Neural cell (in vitro differentiated cells): Measurements from ENCODE around the gene KCNIP4. TPM values are rescaled to one million over a fixed set of nuclear protein-coding genes. Genes with fewer than 3 reads are reported as not detected.

ENCODE experiments used
- H2AFZ ChIP-seq: fragments of 200-600, 300-800 bp; sonication (generic), shearing (Covaris generic); 2 replicates; pipeline ENCODE4 v1.6.0; 2014; ENCODE audit warnings: low read depth, mild to moderate bottlenecking, antibody characterized with exemption, low read length, moderate library complexity
- H3F3A ChIP-seq: fragments of 200-600 bp; shearing (Covaris generic); 2 replicates; pipeline ENCODE4 v1.6.1; 2016; ENCODE audit warnings: mild to moderate bottlenecking, moderate library complexity, mixed read lengths, antibody characterized with exemption, low read length; ENCODE audit not compliant: insufficient read depth, poor library complexity, severe bottlenecking
- H3K27ac ChIP-seq: fragments of 200-600, 300-800 bp; sonication (generic), shearing (Covaris generic); 2 replicates; pipeline ENCODE4 v1.5.1; 2014; ENCODE audit warnings: mild to moderate bottlenecking, low read length, moderate library complexity
- H3K27me3 ChIP-seq: fragments of 300-800, 200-600 bp; sonication (generic), shearing (Covaris generic); 2 replicates; pipeline ENCODE4 v1.6.0; 2014; ENCODE audit warnings: mild to moderate bottlenecking, low read depth, low read length, moderate library complexity; ENCODE audit not compliant: insufficient read depth
- H3K36me3 ChIP-seq: fragments of 300-800, 200-600 bp; sonication (generic), shearing (Covaris generic); 2 replicates; pipeline ENCODE4 v1.5.1; 2014; ENCODE audit warnings: mild to moderate bottlenecking, antibody characterized with exemption, low read length, moderate library complexity; ENCODE audit not compliant: insufficient read depth
- H3K4me2 ChIP-seq: fragments of 300-800, 200-600 bp; sonication (generic), shearing (Covaris generic); 2 replicates; pipeline ENCODE4 v1.6.0; 2014; ENCODE audit warnings: mild to moderate bottlenecking, low read length
- H3K4me3 ChIP-seq: fragments of 300-800, 200-600 bp; sonication (generic), shearing (Covaris generic); 2 replicates; pipeline ENCODE4 v1.5.1; 2014; ENCODE audit warnings: mild to moderate bottlenecking, low read length, moderate library complexity
- H3K79me2 ChIP-seq: fragments of 200-600 bp; shearing (Covaris generic); replicated peaks from 2 replicates; pipeline ENCODE4 v1.6.0; 2014; ENCODE audit warnings: mild to moderate bottlenecking, low read length, moderate library complexity; ENCODE audit not compliant: insufficient read depth
- H3K9ac ChIP-seq: fragments of 300-800, 200-600 bp; sonication (generic), shearing (Covaris generic); 2 replicates; pipeline ENCODE4 v1.6.1; 2016; ENCODE audit warnings: mild to moderate bottlenecking, low read length, mixed read lengths
- H3K9me2 ChIP-seq: fragments of 200-600 bp; shearing (Covaris generic); 2 replicates; pipeline ENCODE4 v1.6.1; 2016; ENCODE audit warnings: mild to moderate bottlenecking, low read length, mixed read lengths; ENCODE audit not compliant: insufficient read depth
- H3K9me3 ChIP-seq: fragments of 200-600, 300-800 bp; sonication (generic), shearing (Covaris generic); 2 replicates; pipeline ENCODE4 v1.6.1; 2016; ENCODE audit warnings: mild to moderate bottlenecking, mixed run types, low read length, moderate library complexity, mixed read lengths
- H4K20me1 ChIP-seq: fragments of 200-600 bp; shearing (Covaris generic); 2 replicates; pipeline ENCODE4 v1.6.1; 2016; ENCODE audit warnings: mild to moderate bottlenecking, mixed run types; ENCODE audit not compliant: insufficient read depth
- CTCF ChIP-seq: fragments of 450-650 bp; IDR thresholded peaks from 2 replicates; pipeline ENCODE4 v1.5.1; 2014; ENCODE audit warnings: antibody characterized with exemption, mild to moderate bottlenecking, moderate library complexity; ENCODE audit not compliant: poor library complexity, severe bottlenecking
- EP300 ChIP-seq: fragments of 450-650 bp; conservative IDR thresholded peaks from 2 replicates; pipeline ENCODE4 v1.6.1; 2014; ENCODE audit warnings: antibody characterized with exemption, mild to moderate bottlenecking, moderate library complexity; ENCODE audit not compliant: poor library complexity, severe bottlenecking
- EZH2 ChIP-seq: fragments of 200-600, 300-800 bp; shearing (Covaris generic), sonication (generic); IDR thresholded peaks from 2 replicates; pipeline ENCODE4 v1.6.1; 2014; ENCODE audit warnings: antibody characterized with exemption, low read length, borderline replicate concordance, mild to moderate bottlenecking; ENCODE audit not compliant: insufficient read depth, poor library complexity, severe bottlenecking
- MXI1 ChIP-seq: fragments of 450-650 bp; conservative IDR thresholded peaks from 2 replicates; pipeline ENCODE4 v1.6.1; 2014; ENCODE audit warnings: antibody characterized with exemption, mild to moderate bottlenecking; ENCODE audit not compliant: poor library complexity, severe bottlenecking
- POLR2AphosphoS5 ChIP-seq: IDR thresholded peaks from 2 replicates; pipeline ENCODE4 v1.6.1; 2012
- RAD21 ChIP-seq: fragments of 450-650 bp; conservative IDR thresholded peaks from 2 replicates; pipeline ENCODE4 v1.6.1; 2014; ENCODE audit warnings: antibody characterized with exemption, mild to moderate bottlenecking, moderate library complexity
- SMC3 ChIP-seq: fragments of 450-650 bp; conservative IDR thresholded peaks from 2 replicates; pipeline ENCODE4 v1.6.1; 2014; ENCODE audit warnings: antibody characterized with exemption, mild to moderate bottlenecking, moderate library complexity; ENCODE audit not compliant: poor library complexity
- TAF1 ChIP-seq: IDR thresholded peaks from 2 replicates; pipeline ENCODE4 v1.6.1; 2012; ENCODE audit warnings: low read depth
- polyA plus RNA-seq: library from polyadenylated mRNA; depleted of rRNA; stranded (reverse); fragments of >200 nt; gene quantifications from 2 replicates; pipeline ENCODE4 v1.2.3, GENCODE V29; 2014
- TF ChIP-seq, protein P1 (sequence below): IDR thresholded peaks from 2 replicates; pipeline ENCODE4 v1.6.1; 2012; ENCODE audit warnings: borderline replicate concordance

KCNIP4 gene
- polyA plus RNA-seq, 1 donor from 2014 or later = 22.8 TPM

DNA sequence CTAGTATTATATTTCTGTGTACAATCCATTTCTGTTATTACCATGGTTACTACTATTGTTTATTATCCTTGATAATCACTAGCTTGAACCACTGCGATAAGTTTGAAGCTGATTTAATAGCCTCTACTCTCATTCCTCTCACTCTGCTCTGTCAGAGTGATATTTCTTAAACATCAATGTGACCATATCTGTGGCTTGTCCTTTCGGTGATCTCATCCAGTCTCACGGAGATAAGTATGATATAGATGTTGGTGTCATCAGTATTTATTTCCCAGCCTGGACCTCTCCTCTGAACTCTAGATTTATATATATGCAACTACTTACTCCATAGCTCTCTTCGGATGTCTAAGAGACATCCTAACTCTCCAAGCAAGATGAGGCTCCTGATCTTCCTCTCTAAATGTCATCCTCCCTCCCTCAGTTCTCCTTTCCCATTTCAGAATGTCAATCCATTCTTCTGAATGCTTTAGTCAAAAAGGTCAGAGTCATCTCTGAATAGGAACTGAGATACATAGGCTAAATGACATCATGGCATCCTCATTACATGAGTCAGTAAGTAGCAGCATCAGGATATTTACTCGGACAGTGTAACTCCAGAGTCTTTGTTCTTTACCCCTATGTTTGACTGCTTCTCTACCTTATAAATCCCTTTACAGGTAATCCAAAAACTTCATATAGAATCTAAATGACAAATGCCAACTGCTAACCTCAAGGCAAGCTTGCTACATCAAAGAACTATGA lies 1118.8 kb downstream of the KCNIP4 start:
- no peaks in the 10 kb centered on the region for H3F3A ChIP-seq
- no peaks in the 10 kb centered on the region for H3K9me3 ChIP-seq
- no peaks in the 10 kb centered on the region for H3K9me2 ChIP-seq
- no peak overlapping the region for H3K9ac ChIP-seq
- no peaks in the 10 kb centered on the region for H3K27me3 ChIP-seq
- no peak overlapping the region for H2AFZ ChIP-seq
- no peak overlapping the region for H3K4me3 ChIP-seq
- TF ChIP-seq EP300 (no peak), RAD21 (no peak), CTCF (no peak), SMC3 (no peak), POLR2AphosphoS5 (no peak), MXI1 (no peak)
- TF ChIP-seq, protein P1, sequence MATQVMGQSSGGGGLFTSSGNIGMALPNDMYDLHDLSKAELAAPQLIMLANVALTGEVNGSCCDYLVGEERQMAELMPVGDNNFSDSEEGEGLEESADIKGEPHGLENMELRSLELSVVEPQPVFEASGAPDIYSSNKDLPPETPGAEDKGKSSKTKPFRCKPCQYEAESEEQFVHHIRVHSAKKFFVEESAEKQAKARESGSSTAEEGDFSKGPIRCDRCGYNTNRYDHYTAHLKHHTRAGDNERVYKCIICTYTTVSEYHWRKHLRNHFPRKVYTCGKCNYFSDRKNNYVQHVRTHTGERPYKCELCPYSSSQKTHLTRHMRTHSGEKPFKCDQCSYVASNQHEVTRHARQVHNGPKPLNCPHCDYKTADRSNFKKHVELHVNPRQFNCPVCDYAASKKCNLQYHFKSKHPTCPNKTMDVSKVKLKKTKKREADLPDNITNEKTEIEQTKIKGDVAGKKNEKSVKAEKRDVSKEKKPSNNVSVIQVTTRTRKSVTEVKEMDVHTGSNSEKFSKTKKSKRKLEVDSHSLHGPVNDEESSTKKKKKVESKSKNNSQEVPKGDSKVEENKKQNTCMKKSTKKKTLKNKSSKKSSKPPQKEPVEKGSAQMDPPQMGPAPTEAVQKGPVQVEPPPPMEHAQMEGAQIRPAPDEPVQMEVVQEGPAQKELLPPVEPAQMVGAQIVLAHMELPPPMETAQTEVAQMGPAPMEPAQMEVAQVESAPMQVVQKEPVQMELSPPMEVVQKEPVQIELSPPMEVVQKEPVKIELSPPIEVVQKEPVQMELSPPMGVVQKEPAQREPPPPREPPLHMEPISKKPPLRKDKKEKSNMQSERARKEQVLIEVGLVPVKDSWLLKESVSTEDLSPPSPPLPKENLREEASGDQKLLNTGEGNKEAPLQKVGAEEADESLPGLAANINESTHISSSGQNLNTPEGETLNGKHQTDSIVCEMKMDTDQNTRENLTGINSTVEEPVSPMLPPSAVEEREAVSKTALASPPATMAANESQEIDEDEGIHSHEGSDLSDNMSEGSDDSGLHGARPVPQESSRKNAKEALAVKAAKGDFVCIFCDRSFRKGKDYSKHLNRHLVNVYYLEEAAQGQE = no peak
- H3K36me3 ChIP-seq = no peaks in the 10 kb centered on the region
- H4K20me1 ChIP-seq = no peaks in the 10 kb centered on the region
- no peak overlapping the region for H3K4me2 ChIP-seq
- no peaks in the 10 kb centered on the region for H3K79me2 ChIP-seq
- H3K27ac ChIP-seq = no peak overlapping the region

DNA sequence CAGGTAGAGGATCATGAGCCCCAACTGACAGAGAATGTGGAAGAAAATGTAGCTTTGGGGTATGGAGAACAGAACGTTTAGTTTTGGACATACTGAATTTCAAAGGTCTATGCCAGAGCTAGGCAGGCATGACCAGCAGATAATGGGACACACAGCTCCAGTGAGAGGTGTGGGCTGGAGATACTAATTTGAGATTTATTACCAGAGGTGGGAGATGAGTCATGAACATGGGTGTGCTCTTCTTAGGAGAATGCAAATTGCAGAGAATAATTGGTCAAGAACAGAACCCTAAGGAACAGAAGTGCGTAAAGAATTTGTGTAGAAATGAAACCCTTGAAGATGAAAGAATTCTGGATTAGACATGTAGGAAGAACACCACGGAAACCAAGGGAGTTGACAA lies 1123.1 kb downstream of the KCNIP4 start:
- H3K4me3 ChIP-seq = no peak overlapping the region
- H3K79me2 ChIP-seq = no peaks in the 10 kb centered on the region
- no peaks in the 10 kb centered on the region for H3F3A ChIP-seq
- H3K36me3 ChIP-seq = no peaks in the 10 kb centered on the region
- no peaks in the 10 kb centered on the region for H3K9me3 ChIP-seq
- no peaks in the 10 kb centered on the region for H3K9me2 ChIP-seq
- TF ChIP-seq MXI1 (no peak), EZH2 (no peak), TAF1 (no peak), EP300 (no peak), SMC3 (no peak), CTCF (no peak), RAD21 (no peak), POLR2AphosphoS5 (no peak)
- TF ChIP-seq, protein P1 = no peak
- no peak overlapping the region for H3K27ac ChIP-seq
- H3K27me3 ChIP-seq = no peaks in the 10 kb centered on the region
- H3K9ac ChIP-seq = no peak overlapping the region
- H3K4me2 ChIP-seq = no peak overlapping the region
- no peaks in the 10 kb centered on the region for H4K20me1 ChIP-seq
- no peak overlapping the region for H2AFZ ChIP-seq
